ENCODE results near the gene RPL37A. TPM values are rescaled to one million over a fixed set of nuclear protein-coding genes. Genes with fewer than 3 reads are reported as not detected.

The RPL37A gene
- total and polyA plus RNA-seq, 4 donors, result 494 to 1,757 (median 1,250) TPM

DNA sequence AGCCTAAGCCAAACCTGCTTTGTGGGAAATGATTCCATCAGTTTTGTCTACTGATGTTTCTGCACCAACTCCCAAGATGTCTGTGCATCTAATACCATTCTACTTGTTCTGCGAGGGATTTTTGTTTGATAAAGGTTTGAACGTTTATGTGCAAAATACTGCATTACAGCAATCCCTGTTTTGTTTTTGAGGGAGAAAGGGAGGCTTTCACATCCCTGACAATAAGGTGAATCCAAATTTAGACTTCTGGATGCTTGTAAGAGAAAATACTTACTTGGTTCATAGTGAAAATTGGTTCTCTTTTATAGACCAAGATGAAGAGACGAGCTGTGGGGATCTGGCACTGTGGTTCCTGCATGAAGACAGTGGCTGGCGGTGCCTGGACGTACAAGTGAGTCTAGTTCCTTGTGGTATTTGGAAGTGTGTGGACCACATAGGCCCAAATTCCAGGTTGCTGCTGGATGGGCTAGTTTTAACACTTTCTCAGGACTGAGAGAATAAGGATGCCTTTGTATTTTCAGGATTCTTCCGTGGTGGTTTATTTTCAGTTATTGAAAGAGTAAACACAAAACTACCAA, 1.1 kb downstream of the RPL37A start:
- Histone ChIP-seq H3K9me3 (ENCODE audit: control insufficient read depth in 4 of 4, low read length in 3 of 4) (no peaks in the 10 kb centered on the region), H3K4me3 (ENCODE audit: low read depth in 1 of 3, low read length in 3 of 3) (peak overlapping the region; percentile 61 to 96 (median 90)), H3K27me3 (ENCODE audit: control insufficient read depth in 4 of 4, insufficient read depth in 4 of 4, low read length in 3 of 4) (no peaks in the 10 kb centered on the region), H3K4me1 (ENCODE audit: control insufficient read depth in 4 of 4, insufficient read depth in 4 of 4, low read length in 3 of 4) (peaks cover 1 to 19% (median 14%) of the 10 kb centered on the region in 4 donors), H3K36me3 (ENCODE audit: control insufficient read depth in 4 of 4, insufficient read depth in 3 of 4, low read depth in 1 of 4, low read length in 3 of 4) (peaks cover 4 to 50% (median 36%) of the 10 kb centered on the region in 4 donors), H3K27ac (ENCODE audit: low read depth in 1 of 2, low read length in 2 of 2) (peak overlapping the region in 1 of 2 donors; percentile 51), H3K9ac (ENCODE audit: low read depth in 1 of 2, low read length in 2 of 2) (peak overlapping the region; percentile 96 to 98)
- TF ChIP-seq EGR1 (IDR thresholded peaks at IDR 0.05; ENCODE audit: low read depth in 2 of 2), result no peak
- WGBS, result 39% methylated on average over 6 of the region's 6 CpGs
- DNase-seq (ENCODE audit: low spot score), result no peak

DNA sequence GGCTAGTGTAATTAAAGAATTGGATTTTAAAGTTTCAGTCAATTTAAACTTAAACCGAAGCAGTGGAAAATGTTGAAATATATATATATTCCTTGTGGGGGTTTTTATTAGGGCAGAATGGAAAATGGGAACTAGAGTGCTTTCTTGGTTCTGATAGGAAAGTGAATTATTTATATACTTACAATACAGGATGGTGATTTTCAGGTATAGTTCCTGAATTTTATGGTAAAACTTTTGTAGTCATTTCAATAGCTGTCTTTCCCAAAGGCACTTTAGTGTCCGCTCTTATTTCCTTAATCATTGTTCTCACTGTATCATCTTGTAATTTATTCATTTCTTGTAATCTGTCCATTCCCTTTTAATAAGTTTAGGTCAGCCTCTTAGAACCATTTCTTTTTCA, 1.9 kb downstream of the RPL37A start:
- no peak overlapping the region for H3K4me3 ChIP-seq (ENCODE audit: low read depth in 1 of 3, low read length in 3 of 3)

More for the DNA sequence above, 1.9 kb downstream of the RPL37A start:
- TF ChIP-seq JUND (IDR thresholded peaks at IDR 0.05), result no peak
- TF ChIP-seq TAF1 (conservative IDR thresholded peaks at IDR 0.05), result no peak
- TF ChIP-seq SP1 (IDR thresholded peaks at IDR 0.05), result no peak
- TF ChIP-seq, protein P1, sequence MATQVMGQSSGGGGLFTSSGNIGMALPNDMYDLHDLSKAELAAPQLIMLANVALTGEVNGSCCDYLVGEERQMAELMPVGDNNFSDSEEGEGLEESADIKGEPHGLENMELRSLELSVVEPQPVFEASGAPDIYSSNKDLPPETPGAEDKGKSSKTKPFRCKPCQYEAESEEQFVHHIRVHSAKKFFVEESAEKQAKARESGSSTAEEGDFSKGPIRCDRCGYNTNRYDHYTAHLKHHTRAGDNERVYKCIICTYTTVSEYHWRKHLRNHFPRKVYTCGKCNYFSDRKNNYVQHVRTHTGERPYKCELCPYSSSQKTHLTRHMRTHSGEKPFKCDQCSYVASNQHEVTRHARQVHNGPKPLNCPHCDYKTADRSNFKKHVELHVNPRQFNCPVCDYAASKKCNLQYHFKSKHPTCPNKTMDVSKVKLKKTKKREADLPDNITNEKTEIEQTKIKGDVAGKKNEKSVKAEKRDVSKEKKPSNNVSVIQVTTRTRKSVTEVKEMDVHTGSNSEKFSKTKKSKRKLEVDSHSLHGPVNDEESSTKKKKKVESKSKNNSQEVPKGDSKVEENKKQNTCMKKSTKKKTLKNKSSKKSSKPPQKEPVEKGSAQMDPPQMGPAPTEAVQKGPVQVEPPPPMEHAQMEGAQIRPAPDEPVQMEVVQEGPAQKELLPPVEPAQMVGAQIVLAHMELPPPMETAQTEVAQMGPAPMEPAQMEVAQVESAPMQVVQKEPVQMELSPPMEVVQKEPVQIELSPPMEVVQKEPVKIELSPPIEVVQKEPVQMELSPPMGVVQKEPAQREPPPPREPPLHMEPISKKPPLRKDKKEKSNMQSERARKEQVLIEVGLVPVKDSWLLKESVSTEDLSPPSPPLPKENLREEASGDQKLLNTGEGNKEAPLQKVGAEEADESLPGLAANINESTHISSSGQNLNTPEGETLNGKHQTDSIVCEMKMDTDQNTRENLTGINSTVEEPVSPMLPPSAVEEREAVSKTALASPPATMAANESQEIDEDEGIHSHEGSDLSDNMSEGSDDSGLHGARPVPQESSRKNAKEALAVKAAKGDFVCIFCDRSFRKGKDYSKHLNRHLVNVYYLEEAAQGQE (IDR thresholded peaks at IDR 0.05), result no peak
- no peak for TF ChIP-seq GABPA (IDR thresholded peaks at IDR 0.05 in 1 of 2, conservative IDR thresholded peaks at IDR 0.05 in 1 of 2)
- TF ChIP-seq FOXA2 (IDR thresholded peaks at IDR 0.05), result no peak
- no peak for TF ChIP-seq RAD21 (IDR thresholded peaks at IDR 0.05)
- TF ChIP-seq YY1 (IDR thresholded peaks at IDR 0.05), result no peak
- TF ChIP-seq NR2F2 (IDR thresholded peaks at IDR 0.05), result no peak
- no peak for TF ChIP-seq HNF4G (IDR thresholded peaks at IDR 0.05)
- TF ChIP-seq RXRA (IDR thresholded peaks at IDR 0.05), result no peak
- TF ChIP-seq, protein P2, sequence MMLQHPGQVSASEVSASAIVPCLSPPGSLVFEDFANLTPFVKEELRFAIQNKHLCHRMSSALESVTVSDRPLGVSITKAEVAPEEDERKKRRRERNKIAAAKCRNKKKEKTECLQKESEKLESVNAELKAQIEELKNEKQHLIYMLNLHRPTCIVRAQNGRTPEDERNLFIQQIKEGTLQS (IDR thresholded peaks at IDR 0.05), result no peak
- TF ChIP-seq HNF4A (conservative IDR thresholded peaks at IDR 0.05), result no peak
- TF ChIP-seq, protein P3, sequence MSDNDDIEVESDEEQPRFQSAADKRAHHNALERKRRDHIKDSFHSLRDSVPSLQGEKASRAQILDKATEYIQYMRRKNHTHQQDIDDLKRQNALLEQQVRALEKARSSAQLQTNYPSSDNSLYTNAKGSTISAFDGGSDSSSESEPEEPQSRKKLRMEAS (IDR thresholded peaks at IDR 0.05), result no peak
- TF ChIP-seq, protein P4, sequence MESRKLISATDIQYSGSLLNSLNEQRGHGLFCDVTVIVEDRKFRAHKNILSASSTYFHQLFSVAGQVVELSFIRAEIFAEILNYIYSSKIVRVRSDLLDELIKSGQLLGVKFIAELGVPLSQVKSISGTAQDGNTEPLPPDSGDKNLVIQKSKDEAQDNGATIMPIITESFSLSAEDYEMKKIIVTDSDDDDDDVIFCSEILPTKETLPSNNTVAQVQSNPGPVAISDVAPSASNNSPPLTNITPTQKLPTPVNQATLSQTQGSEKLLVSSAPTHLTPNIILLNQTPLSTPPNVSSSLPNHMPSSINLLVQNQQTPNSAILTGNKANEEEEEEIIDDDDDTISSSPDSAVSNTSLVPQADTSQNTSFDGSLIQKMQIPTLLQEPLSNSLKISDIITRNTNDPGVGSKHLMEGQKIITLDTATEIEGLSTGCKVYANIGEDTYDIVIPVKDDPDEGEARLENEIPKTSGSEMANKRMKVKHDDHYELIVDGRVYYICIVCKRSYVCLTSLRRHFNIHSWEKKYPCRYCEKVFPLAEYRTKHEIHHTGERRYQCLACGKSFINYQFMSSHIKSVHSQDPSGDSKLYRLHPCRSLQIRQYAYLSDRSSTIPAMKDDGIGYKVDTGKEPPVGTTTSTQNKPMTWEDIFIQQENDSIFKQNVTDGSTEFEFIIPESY (IDR thresholded peaks at IDR 0.05), result no peak
- TF ChIP-seq FOXA1 (IDR thresholded peaks at IDR 0.05), result no peak
- TF ChIP-seq, protein P5, sequence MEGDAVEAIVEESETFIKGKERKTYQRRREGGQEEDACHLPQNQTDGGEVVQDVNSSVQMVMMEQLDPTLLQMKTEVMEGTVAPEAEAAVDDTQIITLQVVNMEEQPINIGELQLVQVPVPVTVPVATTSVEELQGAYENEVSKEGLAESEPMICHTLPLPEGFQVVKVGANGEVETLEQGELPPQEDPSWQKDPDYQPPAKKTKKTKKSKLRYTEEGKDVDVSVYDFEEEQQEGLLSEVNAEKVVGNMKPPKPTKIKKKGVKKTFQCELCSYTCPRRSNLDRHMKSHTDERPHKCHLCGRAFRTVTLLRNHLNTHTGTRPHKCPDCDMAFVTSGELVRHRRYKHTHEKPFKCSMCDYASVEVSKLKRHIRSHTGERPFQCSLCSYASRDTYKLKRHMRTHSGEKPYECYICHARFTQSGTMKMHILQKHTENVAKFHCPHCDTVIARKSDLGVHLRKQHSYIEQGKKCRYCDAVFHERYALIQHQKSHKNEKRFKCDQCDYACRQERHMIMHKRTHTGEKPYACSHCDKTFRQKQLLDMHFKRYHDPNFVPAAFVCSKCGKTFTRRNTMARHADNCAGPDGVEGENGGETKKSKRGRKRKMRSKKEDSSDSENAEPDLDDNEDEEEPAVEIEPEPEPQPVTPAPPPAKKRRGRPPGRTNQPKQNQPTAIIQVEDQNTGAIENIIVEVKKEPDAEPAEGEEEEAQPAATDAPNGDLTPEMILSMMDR (IDR thresholded peaks at IDR 0.05; ENCODE audit: low read depth, low read length, missing input control), result no peak
- TF ChIP-seq EGR1 (IDR thresholded peaks at IDR 0.05; ENCODE audit: low read depth in 2 of 2), result no peak
- peaks cover 4 to 50% (median 39%) of the 10 kb centered on the region in 4 donors for H3K36me3 ChIP-seq (ENCODE audit: control insufficient read depth in 4 of 4, insufficient read depth in 3 of 4, low read depth in 1 of 4, low read length in 3 of 4)
- no peak overlapping the region for H3K27ac ChIP-seq (ENCODE audit: low read depth in 1 of 2, low read length in 2 of 2)
- H3K4me1 ChIP-seq (ENCODE audit: control insufficient read depth in 4 of 4, insufficient read depth in 4 of 4, low read length in 3 of 4), result peaks cover 1 to 19% (median 14%) of the 10 kb centered on the region in 4 donors
- no peaks in the 10 kb centered on the region for H3K9me3 ChIP-seq (ENCODE audit: control insufficient read depth in 4 of 4, low read length in 3 of 4)
- no peak overlapping the region for H3K9ac ChIP-seq (ENCODE audit: low read depth in 1 of 2, low read length in 2 of 2)
- no peaks in the 10 kb centered on the region for H3K27me3 ChIP-seq (ENCODE audit: control insufficient read depth in 4 of 4, insufficient read depth in 4 of 4, low read length in 3 of 4)
- WGBS, result 94% methylated on average over 2 of the region's 2 CpGs
- DNase-seq (ENCODE audit: low spot score), result no peak

All from liver (tissue), 9 donors.